GM18867 (cell line): Measurements from ENCODE around the gene MAST2.
"Not testable (repeated sequence)": the region's sequence is repeated elsewhere in the genome, so short reads cannot be mapped to it uniquely, and the experiment has no call there.

Experiments used
- ATAC-seq: cut with Tn5 transposase; IDR thresholded peaks from one replicate; pipeline ENCODE4 v1.9.1; 2021; ENCODE audit warnings: mild to moderate bottlenecking, moderate library complexity; ENCODE audit not compliant: unreplicated experiment

MAST2 gene

GRCh38 chr1:45809761-45810160, 6.3 kb downstream of the MAST2 start:
- ATAC-seq = no peak

GRCh38 chr1:45814776-45815175, 11.4 kb downstream of the MAST2 start:
- ATAC-seq = no peak

- ATAC-seq = no peak
These were observed 12.5 kb downstream of the MAST2 start for GRCh38 chr1:45815667-45816458.

- no peak for ATAC-seq
These were observed 16.8 kb downstream of the MAST2 start for GRCh38 chr1:45820173-45820572.

- no peak for ATAC-seq
These were observed 17.4 kb downstream of the MAST2 start for GRCh38 chr1:45820788-45821187.

- ATAC-seq = no peak
These were observed 19.2 kb downstream of the MAST2 start for GRCh38 chr1:45822644-45823043.

- no peak for ATAC-seq
These were observed 21.2 kb downstream of the MAST2 start for GRCh38 chr1:45824607-45825006.

- no peak for ATAC-seq
These were observed 23.8 kb downstream of the MAST2 start for GRCh38 chr1:45827256-45827655.

GRCh38 chr1:45828841-45829240, 25.4 kb downstream of the MAST2 start:
- no peak for ATAC-seq

- no peak for ATAC-seq
These were observed 29.9 kb downstream of the MAST2 start for GRCh38 chr1:45833361-45833760.

GRCh38 chr1:45834689-45835088, 31.3 kb downstream of the MAST2 start:
- ATAC-seq = no peak

GRCh38 chr1:45836451-45836850, 33.0 kb downstream of the MAST2 start:
- ATAC-seq = no peak

- not testable (repeated sequence) for ATAC-seq
These were observed 33.4 kb downstream of the MAST2 start for GRCh38 chr1:45836861-45837260.

GRCh38 chr1:45838322-45838721, 34.9 kb downstream of the MAST2 start:
- not testable (repeated sequence) for ATAC-seq

GRCh38 chr1:45840704-45841103, 37.3 kb downstream of the MAST2 start:
- ATAC-seq = peak; percentile 49

- no peak for ATAC-seq
These were observed 39.4 kb downstream of the MAST2 start for GRCh38 chr1:45842786-45843185.

GRCh38 chr1:45843474-45843905, 40.1 kb downstream of the MAST2 start:
- ATAC-seq = peak; percentile 39

- not testable (repeated sequence) for ATAC-seq
These were observed 40.6 kb downstream of the MAST2 start for GRCh38 chr1:45844000-45844399.

- ATAC-seq = no peak
These were observed 43.5 kb downstream of the MAST2 start for GRCh38 chr1:45846931-45847330.

GRCh38 chr1:45848097-45848496, 44.7 kb downstream of the MAST2 start:
- ATAC-seq = no peak

- ATAC-seq = no peak
These were observed 45.3 kb downstream of the MAST2 start for GRCh38 chr1:45848714-45849113.

GRCh38 chr1:45850017-45850416, 46.6 kb downstream of the MAST2 start:
- no peak for ATAC-seq

- no peak for ATAC-seq
These were observed 51.3 kb downstream of the MAST2 start for GRCh38 chr1:45854724-45855123.
